HepG2 (cell line): ENCODE data around the gene TMEM198. TPM values are rescaled to one million over a fixed set of nuclear protein-coding genes. Genes with fewer than 3 reads are reported as not detected.

Source experiments
- ARID5B ChIP-seq: IDR thresholded peaks from 2 replicates; pipeline ENCODE4 v1.4.0; 2020; ENCODE audit warnings: mild to moderate bottlenecking, missing genetic modification reagents
- ARNT ChIP-seq: fragments of 450-650 bp; IDR thresholded peaks from 2 replicates; pipeline ENCODE4 v1.6.1; 2017
- GABPB1 ChIP-seq: IDR thresholded peaks from 2 replicates; pipeline ENCODE4 v1.6.1; 2016; ENCODE audit warnings: mild to moderate bottlenecking, missing genetic modification reagents, moderate library complexity, missing compliant biosample characterization
- GFI1 ChIP-seq: sonication (generic); formaldehyde crosslinking; IDR thresholded peaks from 2 replicates; pipeline ENCODE4 v1.5.0; 2020; ENCODE audit warnings: missing genetic modification reagents, mild to moderate bottlenecking, borderline replicate concordance
- GRHL1 ChIP-seq: sonication (generic); formaldehyde crosslinking; conservative IDR thresholded peaks from 2 replicates; pipeline ENCODE4 v1.8.0; 2022; ENCODE audit warnings: missing genetic modification reagents
- HNF1B ChIP-seq: sonication (generic); formaldehyde crosslinking; IDR thresholded peaks from 2 replicates; pipeline ENCODE4 v1.5.1; 2020; ENCODE audit warnings: mild to moderate bottlenecking, moderate library complexity, missing genetic modification reagents
- PAWR ChIP-seq: sonication (generic); formaldehyde crosslinking; IDR thresholded peaks from 2 replicates; pipeline ENCODE4 v1.4.0; 2020; ENCODE audit warnings: missing genetic modification reagents, mild to moderate bottlenecking, borderline replicate concordance
- PBX3 ChIP-seq: sonication (generic); formaldehyde crosslinking; IDR thresholded peaks from 2 replicates; pipeline ENCODE4 v1.8.1; 2023; ENCODE audit warnings: missing genetic modification reagents, inconsistent platforms, borderline replicate concordance
- RBFOX2 ChIP-seq: fragments of 200-400 bp; formaldehyde crosslinking; IDR thresholded peaks from 2 replicates; pipeline ENCODE4 v1.6.1; 2017; ENCODE audit warnings: low read depth, mild to moderate bottlenecking, low read length
- RBM39 ChIP-seq: fragments of 200-400 bp; formaldehyde crosslinking; IDR thresholded peaks from one replicate; pipeline ENCODE4 v1.6.1; 2018; ENCODE audit warnings: antibody characterized with exemption, mild to moderate bottlenecking, low read depth, low read length; ENCODE audit not compliant: poor library complexity, severe bottlenecking
- RFX3 ChIP-seq: IDR thresholded peaks from 2 replicates; pipeline ENCODE4 v1.6.1; 2016; ENCODE audit warnings: missing biosample characterization, missing genetic modification reagents
- RXRA ChIP-seq: sonication (generic); formaldehyde crosslinking; IDR thresholded peaks from 2 replicates; pipeline ENCODE4 v1.5.1; 2020; ENCODE audit warnings: missing genetic modification reagents
- SIN3B ChIP-seq: fragments of 150-350 bp; IDR thresholded peaks from 2 replicates; pipeline ENCODE4 v1.6.1; 2014; ENCODE audit warnings: low read length
- ZBTB7B ChIP-seq: sonication (generic); formaldehyde crosslinking; IDR thresholded peaks from 2 replicates; pipeline ENCODE4 v1.4.0; 2020; ENCODE audit warnings: missing genetic modification reagents
- ZFP41 ChIP-seq: sonication (generic); formaldehyde crosslinking; IDR thresholded peaks from 2 replicates; pipeline ENCODE4 v1.4.0; 2020; ENCODE audit warnings: mild to moderate bottlenecking, missing genetic modification reagents, borderline replicate concordance
- ZFP62 ChIP-seq: sonication (generic); formaldehyde crosslinking; IDR thresholded peaks from 2 replicates; pipeline ENCODE4 v1.4.0; 2020; ENCODE audit warnings: missing genetic modification reagents
- ZNF264 ChIP-seq: sonication (generic); formaldehyde crosslinking; IDR thresholded peaks from 2 replicates; pipeline ENCODE4 v1.4.0; 2020; ENCODE audit warnings: missing genetic modification reagents
- ZNF337 ChIP-seq: sonication (generic); formaldehyde crosslinking; IDR thresholded peaks from 2 replicates; pipeline ENCODE4 v1.5.1; 2020; ENCODE audit warnings: missing genetic modification reagents, low read depth, mild to moderate bottlenecking, borderline replicate concordance
- ZNF430 ChIP-seq: sonication (generic); formaldehyde crosslinking; IDR thresholded peaks from 2 replicates; pipeline ENCODE4 v1.9.0; 2021; ENCODE audit warnings: mild to moderate bottlenecking, missing genetic modification reagents
- ZNF563 ChIP-seq: sonication (generic); formaldehyde crosslinking; IDR thresholded peaks from 2 replicates; pipeline ENCODE4 v1.8.0; 2022; ENCODE audit warnings: mild to moderate bottlenecking, moderate library complexity, missing genetic modification reagents
- ZNF614 ChIP-seq: IDR thresholded peaks from 2 replicates; pipeline ENCODE4 v1.6.1; 2018; ENCODE audit warnings: missing biosample characterization, missing genetic modification reagents, inconsistent platforms, borderline replicate concordance
- ZNF720 ChIP-seq: sonication (generic); formaldehyde crosslinking; IDR thresholded peaks from 2 replicates; pipeline ENCODE4 v1.4.0; 2020; ENCODE audit warnings: missing genetic modification reagents
- ZNF746 ChIP-seq: sonication (generic); formaldehyde crosslinking; IDR thresholded peaks from 2 replicates; pipeline ENCODE4 v1.8.0; 2022; ENCODE audit warnings: mild to moderate bottlenecking, missing genetic modification reagents
- ZNF766 ChIP-seq: sonication (generic); formaldehyde crosslinking; IDR thresholded peaks from 2 replicates; pipeline ENCODE4 v1.5.0; 2020; ENCODE audit warnings: missing genetic modification reagents, borderline replicate concordance
- polyA plus RNA-seq, 8 experiments: library from polyadenylated mRNA; depleted of rRNA in 3 of 8; stranded (reverse) in 7 of 8; unstranded in 1 of 8; fragments of >200 nt; fragmentation: Illumina TruSeq in 4 of 8; extraction: Trizol in 4 of 8; gene quantifications; 2 replicates each; pipeline versions ENCODE4 v1.2.1 to v1.2.3, GENCODE V29; 2011 to 2016; ENCODE audit warnings: low read depth in 4 of 8, missing spikeins in 1 of 8, mixed read lengths in 1 of 8; ENCODE audit not compliant: insufficient read depth in 1 of 8
- total RNA-seq, 5 experiments: library from RNA; depleted of rRNA; stranded (reverse); fragments of >200 nt; fragmentation: Illumina TruSeq; extraction: Trizol; gene quantifications; 2 replicates each; pipeline ENCODE4 v1.2.3, GENCODE V29; 2016; ENCODE audit warnings: low read depth in 1 of 5

Gene TMEM198
- total and polyA plus RNA-seq, 2 of the 13 experiments (the other 11 are each of a cell fraction or from before 2014, with no cell fraction given) = 17.3 to 23.5 TPM

- TF ChIP-seq ARID5B = no peak
- TF ChIP-seq PBX3 (CRISPR knock-in tag) = no peak
- TF ChIP-seq RXRA (CRISPR knock-in tag) = no peak
- no peak for TF ChIP-seq ARNT
- no peak for TF ChIP-seq ZFP41
- TF ChIP-seq GRHL1 = no peak
- no peak for TF ChIP-seq ZFP62
- no peak for TF ChIP-seq ZNF720 (CRISPR knock-in tag)
- TF ChIP-seq ZNF430 (CRISPR knock-in tag) = no peak
- peak; percentile 68 for TF ChIP-seq ZNF563 (CRISPR knock-in tag)
- TF ChIP-seq RBM39 = no peak
- TF ChIP-seq GFI1 (CRISPR knock-in tag) = no peak
- no peak for TF ChIP-seq ZNF337 (CRISPR knock-in tag)
- TF ChIP-seq ZNF614 (CRISPR knock-in tag) = no peak
- no peak for TF ChIP-seq SIN3B
- no peak for TF ChIP-seq ZNF766
- no peak; the same call in 1 of the 2 replicates for TF ChIP-seq ZBTB7B
- TF ChIP-seq ZNF746 (CRISPR knock-in tag) = no peak
- no peak for TF ChIP-seq ZNF264
- peak; percentile 5; the same call in 1 of the 2 replicates for TF ChIP-seq GABPB1 (CRISPR knock-in tag)
- no peak for TF ChIP-seq RFX3 (CRISPR knock-in tag)
- TF ChIP-seq PAWR (CRISPR knock-in tag) = no peak
- TF ChIP-seq HNF1B (CRISPR knock-in tag) = no peak
- TF ChIP-seq RBFOX2 = peak; percentile 77
Observed at GRCh38 chr2:219570924-219571310, 27.1 kb downstream of the TMEM198 start (continued).
